Activated naive CD4-positive, alpha-beta T cell treated with anti-CD3 and anti-CD28 coated beads, Interleukin-2, amount 10 ng/mL, durations not matched to agents 7 days and 5 days (primary cell): ENCODE data around the gene CAB39L.
"Not testable (repeated sequence)": the region's sequence is repeated elsewhere in the genome, so short reads cannot be mapped to it uniquely, and the experiment has no call there.

Experiments
- CTCF ChIA-PET: fragments of 350-600 bp; sonication (Branson Sonifier 250); formaldehyde crosslinking; loops from one replicate; lab custom pipeline; 2021; ENCODE audit warnings: antibody characterized with exemption; lab: Charles Lee
- DNase-seq: peaks from one replicate; pipeline ENCODE4 v3.0.0-alpha.2; 2020
- H3K27ac Mint-ChIP-seq: one replicate; pipeline ENCODE4 v1.8.0; 2021; ENCODE audit warnings: mild to moderate bottlenecking, moderate library complexity, mixed read lengths
- H3K27me3 Mint-ChIP-seq: one replicate; pipeline ENCODE4 v1.8.0; 2021; ENCODE audit warnings: mild to moderate bottlenecking, mixed read lengths
- H3K36me3 Mint-ChIP-seq: one replicate; pipeline ENCODE4 v1.8.0; 2021; ENCODE audit warnings: mixed read lengths
- H3K4me1 Mint-ChIP-seq: one replicate; pipeline ENCODE4 v1.8.0; 2021; ENCODE audit warnings: mixed read lengths
- H3K4me3 Mint-ChIP-seq: one replicate; pipeline ENCODE4 v1.8.0; 2021; ENCODE audit warnings: mild to moderate bottlenecking, moderate library complexity, mixed read lengths
- H3K9me3 Mint-ChIP-seq: one replicate; pipeline ENCODE4 v1.8.0; 2021; ENCODE audit warnings: mixed read lengths

The CAB39L gene

GRCh38 chr13:49341517-49341916, 102.3 kb downstream of the CAB39L start:
- Mint-ChIP-seq H3K4me3 (no peak overlapping the region), H3K27me3 (no peaks in the 10 kb centered on the region), H3K27ac (no peak overlapping the region), H3K36me3 (no peaks in the 10 kb centered on the region), H3K4me1 (no peaks in the 10 kb centered on the region), H3K9me3 (no peaks in the 10 kb centered on the region)
- DNase-seq = no peak
- CTCF ChIA-PET = no interaction called here

- Mint-ChIP-seq H3K9me3 (no peaks in the 10 kb centered on the region), H3K4me1 (no peaks in the 10 kb centered on the region), H3K27ac (no peak overlapping the region), H3K27me3 (no peaks in the 10 kb centered on the region), H3K36me3 (no peaks in the 10 kb centered on the region), H3K4me3 (no peak overlapping the region)
- DNase-seq = no peak
- CTCF ChIA-PET = no interaction called here
These were observed 103.7 kb downstream of the CAB39L start for GRCh38 chr13:49340161-49340560.

- Mint-ChIP-seq H3K27me3 (peaks cover 5% of the 10 kb centered on the region), H3K4me1 (no peaks in the 10 kb centered on the region), H3K9me3 (no peaks in the 10 kb centered on the region), H3K36me3 (no peaks in the 10 kb centered on the region), H3K27ac (no peak overlapping the region), H3K4me3 (no peak overlapping the region)
- CTCF ChIA-PET = no interaction called here
- no peak for DNase-seq
These were observed 107.2 kb downstream of the CAB39L start for GRCh38 chr13:49336655-49337054.

GRCh38 chr13:49330546-49330864, 113.4 kb downstream of the CAB39L start:
- Mint-ChIP-seq H3K36me3 (no peaks in the 10 kb centered on the region), H3K27ac (no peak overlapping the region), H3K9me3 (no peaks in the 10 kb centered on the region), H3K27me3 (peaks cover 5% of the 10 kb centered on the region), H3K4me3 (no peak overlapping the region), H3K4me1 (no peaks in the 10 kb centered on the region)
- CTCF ChIA-PET = no interaction called here
- DNase-seq = no peak

- Mint-ChIP-seq H3K27me3 (peaks cover 5% of the 10 kb centered on the region), H3K27ac (no peak overlapping the region), H3K4me3 (no peak overlapping the region), H3K9me3 (no peaks in the 10 kb centered on the region), H3K4me1 (no peaks in the 10 kb centered on the region), H3K36me3 (no peaks in the 10 kb centered on the region)
- CTCF ChIA-PET = no interaction called here
- no peak for DNase-seq
These were observed 113.9 kb downstream of the CAB39L start for GRCh38 chr13:49329831-49330545.

- H3K4me1 Mint-ChIP-seq = not testable (repeated sequence)
These were observed 116.7 kb downstream of the CAB39L start for GRCh38 chr13:49327145-49327544.

GRCh38 chr13:49326222-49326917, 117.5 kb downstream of the CAB39L start:
- no peak for DNase-seq
- Mint-ChIP-seq H3K9me3 (no peaks in the 10 kb centered on the region), H3K36me3 (no peaks in the 10 kb centered on the region), H3K4me3 (no peak overlapping the region), H3K27me3 (no peaks in the 10 kb centered on the region), H3K27ac (no peak overlapping the region), H3K4me1 (peaks cover under 1% of the 10 kb centered on the region)
- CTCF ChIA-PET = no interaction called here

More at GRCh38 chr13:49327145-49327544, 116.7 kb downstream of the CAB39L start:
- H3K27ac Mint-ChIP-seq, H3K27me3 Mint-ChIP-seq, CTCF ChIA-PET, H3K9me3 Mint-ChIP-seq, DNase-seq, H3K36me3 Mint-ChIP-seq, H3K4me3 Mint-ChIP-seq: not testable (repeated sequence)

- Mint-ChIP-seq H3K4me3 (no peak overlapping the region), H3K36me3 (no peaks in the 10 kb centered on the region), H3K27me3 (no peaks in the 10 kb centered on the region), H3K9me3 (no peaks in the 10 kb centered on the region), H3K27ac (no peak overlapping the region), H3K4me1 (peaks cover 11% of the 10 kb centered on the region)
- no peak for DNase-seq
- CTCF ChIA-PET = interaction anchor here (0.5 to 1.0 kb wide), 2 partner anchors 23 to 29 kb away, joined by 3 to 4 read pairs; no protein-coding TSS in a partner anchor
These were observed 120.5 kb downstream of the CAB39L start for GRCh38 chr13:49323344-49323743.

- H3K36me3 Mint-ChIP-seq = no peaks in the 10 kb centered on the region
- no peak for DNase-seq
- no peak overlapping the region for H3K27ac Mint-ChIP-seq
- H3K9me3 Mint-ChIP-seq = no peaks in the 10 kb centered on the region
- H3K27me3 Mint-ChIP-seq = no peaks in the 10 kb centered on the region
- CTCF ChIA-PET = interaction anchor here (0.5 to 1.0 kb wide), 2 partner anchors 22 to 30 kb away, joined by 3 to 4 read pairs; no protein-coding TSS in a partner anchor
- peaks cover 11% of the 10 kb centered on the region for H3K4me1 Mint-ChIP-seq
- no peak overlapping the region for H3K4me3 Mint-ChIP-seq
These were observed 121.2 kb downstream of the CAB39L start for GRCh38 chr13:49322702-49323101.

GRCh38 chr13:49320975-49321374, 122.9 kb downstream of the CAB39L start:
- CTCF ChIA-PET = no interaction called here
- Mint-ChIP-seq H3K27ac (no peak overlapping the region), H3K4me3 (no peak overlapping the region), H3K9me3 (no peaks in the 10 kb centered on the region), H3K4me1 (peaks cover 11% of the 10 kb centered on the region), H3K27me3 (no peaks in the 10 kb centered on the region), H3K36me3 (no peaks in the 10 kb centered on the region)
- DNase-seq = no peak

- Mint-ChIP-seq H3K9me3 (no peaks in the 10 kb centered on the region), H3K4me3 (no peak overlapping the region)
These were observed 123.9 kb downstream of the CAB39L start for GRCh38 chr13:49319951-49320350.

GRCh38 chr13:49319551-49319950, 124.3 kb downstream of the CAB39L start:
- Mint-ChIP-seq H3K27me3 (no peaks in the 10 kb centered on the region), H3K9me3 (no peaks in the 10 kb centered on the region), H3K4me1 (peaks cover 11% of the 10 kb centered on the region), H3K4me3 (no peak overlapping the region), H3K27ac (no peak overlapping the region), H3K36me3 (no peaks in the 10 kb centered on the region)
- DNase-seq = no peak
- CTCF ChIA-PET = no interaction called here

More at GRCh38 chr13:49319951-49320350, 123.9 kb downstream of the CAB39L start:
- CTCF ChIA-PET = no interaction called here
- Mint-ChIP-seq H3K27me3 (no peaks in the 10 kb centered on the region), H3K27ac (no peak overlapping the region), H3K4me1 (peaks cover 11% of the 10 kb centered on the region), H3K36me3 (no peaks in the 10 kb centered on the region)
- DNase-seq = no peak

- CTCF ChIA-PET = no interaction called here
- H3K4me1 Mint-ChIP-seq = peaks cover 5% of the 10 kb centered on the region
- no peak for DNase-seq
- H3K36me3 Mint-ChIP-seq = no peaks in the 10 kb centered on the region
- no peaks in the 10 kb centered on the region for H3K9me3 Mint-ChIP-seq
- no peak overlapping the region for H3K4me3 Mint-ChIP-seq
- no peaks in the 10 kb centered on the region for H3K27me3 Mint-ChIP-seq
- H3K27ac Mint-ChIP-seq = no peak overlapping the region
These were observed 127.9 kb downstream of the CAB39L start for GRCh38 chr13:49315756-49316482.

- no peak for DNase-seq
- Mint-ChIP-seq H3K4me3 (no peak overlapping the region), H3K27ac (peak overlapping the region; percentile 42), H3K9me3 (no peaks in the 10 kb centered on the region), H3K27me3 (no peaks in the 10 kb centered on the region), H3K4me1 (no peaks in the 10 kb centered on the region), H3K36me3 (no peaks in the 10 kb centered on the region)
- CTCF ChIA-PET = no interaction called here
These were observed 128.8 kb downstream of the CAB39L start for GRCh38 chr13:49315036-49315565.
